GM21737 (cell line): ENCODE measurements around the gene LRRN2.
"Not testable (repeated sequence)": the region's sequence is repeated elsewhere in the genome, so short reads cannot be mapped to it uniquely, and the experiment has no call there.

Experiments used
- ATAC-seq: cut with Tn5 transposase; IDR thresholded peaks from one replicate; pipeline ENCODE4 v1.9.1; 2021; ENCODE audit warnings: mild to moderate bottlenecking, moderate library complexity; ENCODE audit not compliant: unreplicated experiment

Gene LRRN2

GRCh38 chr1:204576422-204576821 lies 109.1 kb downstream of the LRRN2 start:
- no peak for ATAC-seq

- no peak for ATAC-seq
Measured at GRCh38 chr1:204575221-204576190, 110.0 kb downstream of the LRRN2 start.

GRCh38 chr1:204574865-204575163 lies 110.7 kb downstream of the LRRN2 start:
- ATAC-seq, result no peak

- ATAC-seq, result no peak
Measured at GRCh38 chr1:204574016-204574864, 111.3 kb downstream of the LRRN2 start.

- ATAC-seq, result no peak
Measured at GRCh38 chr1:204572923-204573922, 112.3 kb downstream of the LRRN2 start.

GRCh38 chr1:204571631-204572030 lies 113.9 kb downstream of the LRRN2 start:
- no peak for ATAC-seq

GRCh38 chr1:204571128-204571527 lies 114.4 kb downstream of the LRRN2 start:
- no peak for ATAC-seq

GRCh38 chr1:204570021-204570420 lies 115.5 kb downstream of the LRRN2 start:
- not testable (repeated sequence) for ATAC-seq

GRCh38 chr1:204569478-204569877 lies 116.1 kb downstream of the LRRN2 start:
- no peak for ATAC-seq

- no peak for ATAC-seq
Measured at GRCh38 chr1:204568576-204569315, 116.8 kb downstream of the LRRN2 start.
